CD14-positive monocyte (primary cell): ENCODE measurements around the gene PEX5L. TPM values are rescaled to one million over a fixed set of nuclear protein-coding genes. Genes with fewer than 3 reads are reported as not detected.

Source experiments
- DNase-seq, 3 donors: peaks; one replicate each; pipeline ENCODE4 v3.0.0-alpha.2; 2011 to 2022
- H2AFZ ChIP-seq: 2 replicates; pipeline ENCODE4 v1.6.0; 2012; ENCODE audit warnings: mild to moderate bottlenecking, low read depth, low read length, inconsistent platforms; ENCODE audit not compliant: insufficient read depth, poor library complexity, severe bottlenecking
- H3K27ac ChIP-seq, 2 donors: 1 replicate in 1 of 2; 2 replicates in 1 of 2; pipeline ENCODE4 v1.5.1; 2012 to 2013; ENCODE audit warnings: low read length in 2 of 2, control low read depth in 1 of 2, inconsistent platforms in 1 of 2, low read depth in 1 of 2, mild to moderate bottlenecking in 1 of 2
- H3K27me3 ChIP-seq, 2 donors: one replicate each; pipeline versions ENCODE4 v1.6.0 to v1.6.1; 2011 to 2013; ENCODE audit warnings: low read length in 2 of 2; ENCODE audit not compliant: control insufficient read depth in 2 of 2, insufficient read depth in 2 of 2
- H3K36me3 ChIP-seq, 2 donors: replicated peaks in 1 of 2; 1 replicate in 1 of 2; 2 replicates in 1 of 2; pipeline versions ENCODE4 v1.5.1 to v1.6.1; 2012 to 2013; ENCODE audit warnings: low read length in 2 of 2, control low read depth in 1 of 2, inconsistent platforms in 1 of 2, mild to moderate bottlenecking in 1 of 2; ENCODE audit not compliant: insufficient read depth in 2 of 2, control insufficient read depth in 1 of 2
- H3K4me1 ChIP-seq, 2 donors: 1 replicate in 1 of 2; 2 replicates in 1 of 2; pipeline versions ENCODE4 v1.5.1 to v1.6.1; 2012 to 2013; ENCODE audit warnings: low read length in 2 of 2, control low read depth in 1 of 2, inconsistent platforms in 1 of 2, mild to moderate bottlenecking in 1 of 2, moderate library complexity in 1 of 2; ENCODE audit not compliant: insufficient read depth in 2 of 2, control insufficient read depth in 1 of 2
- H3K4me2 ChIP-seq: replicated peaks from 2 replicates; pipeline ENCODE3; 2012; ENCODE audit warnings: low read length, moderate library complexity, mild to moderate bottlenecking; ENCODE audit not compliant: poor library complexity, severe bottlenecking; ENCODE audit errors: extremely low read depth
- H3K4me3 ChIP-seq, 3 experiments: fragments of 200-600 bp in 1 of 3; sonication (generic) in 1 of 3; replicated peaks in 1 of 3; 1 replicate in 2 of 3; 2 replicates in 1 of 3; pipeline ENCODE4 v1.5.1; 2011 to 2013; ENCODE audit warnings: low read length in 3 of 3, mild to moderate bottlenecking in 3 of 3, control low read depth in 2 of 3, low read depth in 2 of 3, inconsistent platforms in 1 of 3, moderate library complexity in 1 of 3
- H3K79me2 ChIP-seq: 2 replicates; pipeline ENCODE4 v1.6.0; 2012; ENCODE audit warnings: mild to moderate bottlenecking, control low read depth, inconsistent platforms, low read length, moderate library complexity; ENCODE audit not compliant: insufficient read depth
- H3K9ac ChIP-seq: 2 replicates; pipeline ENCODE4 v1.6.0; 2017; ENCODE audit warnings: low read length, mild to moderate bottlenecking; ENCODE audit not compliant: insufficient read depth, poor library complexity, severe bottlenecking
- H3K9me3 ChIP-seq, 2 donors: replicated peaks in 1 of 2; 1 replicate in 1 of 2; 2 replicates in 1 of 2; pipeline versions ENCODE4 v1.5.1 to v1.6.1; 2012 to 2013; ENCODE audit warnings: low read length in 2 of 2, control low read depth in 1 of 2; ENCODE audit not compliant: control insufficient read depth in 1 of 2, insufficient read depth in 1 of 2
- H4K20me1 ChIP-seq: 2 replicates; pipeline ENCODE4 v1.6.0; 2012; ENCODE audit warnings: mild to moderate bottlenecking, low read length, control low read depth, moderate library complexity; ENCODE audit not compliant: insufficient read depth
- H3K27ac Mint-ChIP-seq, 7 donors: one replicate each; pipeline ENCODE4 v1.8.0; 2020; ENCODE audit warnings: mild to moderate bottlenecking in 7 of 7, mixed read lengths in 7 of 7, moderate library complexity in 6 of 7, inconsistent platforms in 2 of 7
- H3K27me3 Mint-ChIP-seq, 3 donors: one replicate each; pipeline ENCODE4 v1.8.0; 2021 to 2022; ENCODE audit warnings: low read depth in 3 of 3, mild to moderate bottlenecking in 3 of 3, mixed read lengths in 3 of 3, moderate library complexity in 3 of 3, inconsistent platforms in 1 of 3
- H3K36me3 Mint-ChIP-seq, 2 donors: one replicate each; pipeline ENCODE4 v1.8.0; 2020; ENCODE audit warnings: mixed read lengths in 2 of 2, inconsistent platforms in 1 of 2, mild to moderate bottlenecking in 1 of 2
- H3K4me1 Mint-ChIP-seq: one replicate; pipeline ENCODE4 v1.8.0; 2020; ENCODE audit warnings: mild to moderate bottlenecking, mixed read lengths
- H3K4me3 Mint-ChIP-seq, 2 donors: one replicate each; pipeline ENCODE4 v1.8.0; 2020; ENCODE audit warnings: mild to moderate bottlenecking in 2 of 2, mixed read lengths in 2 of 2, moderate library complexity in 1 of 2
- H3K9me3 Mint-ChIP-seq, 7 donors: one replicate each; pipeline ENCODE4 v1.8.0; 2020 to 2022; ENCODE audit warnings: mixed read lengths in 7 of 7, mild to moderate bottlenecking in 6 of 7, moderate library complexity in 6 of 7, inconsistent platforms in 2 of 7
- CTCF ChIP-seq: fragments of 200-600 bp; IDR thresholded peaks from one replicate; pipeline ENCODE4 v1.8.0; 2022; ENCODE audit warnings: antibody characterized with exemption, mild to moderate bottlenecking
- WGBS: methylation state at CpG from one replicate; pipeline ENCODE4 v1.1.5; 2013; ENCODE audit warnings: missing lambda C conversion rate; ENCODE audit not compliant: insufficient coverage; 5-methylcytosine and 5-hydroxymethylcytosine counted together
- intact Hi-C, 2 donors: fragments of 100-400 bp; cut with micrococcal nuclease; formaldehyde crosslinking; loops; one replicate each; pipeline versions ENCODE4 v1.15.0 to v1.15.1; 2023
- polyA plus RNA-seq, 3 donors: library from polyadenylated mRNA; depleted of rRNA in 1 of 3; unstranded in 2 of 3; stranded (reverse) in 1 of 3; fragments of 300-500 nt in 2 of 3; fragments of >200 nt in 1 of 3; fragmentation: Illumina TruSeq in 2 of 3; gene quantifications; 1 replicate in 2 of 3; 2 replicates in 1 of 3; pipeline ENCODE4 v1.2.3, GENCODE V29; 2012 to 2021

Gene PEX5L
- polyA plus RNA-seq, 3 donors = not detected

- no peak overlapping the region for H3K4me3 Mint-ChIP-seq
- no peak overlapping the region for H3K27ac Mint-ChIP-seq
- Histone ChIP-seq H3K27me3 (no peaks in the 10 kb centered on the region), H3K79me2 (no peaks in the 10 kb centered on the region), H3K4me3 (no peak overlapping the region), H3K4me1 (no peaks in the 10 kb centered on the region), H3K4me2 (no peak overlapping the region), H3K27ac (no peak overlapping the region), H4K20me1 (no peaks in the 10 kb centered on the region), H3K9me3 (no peaks in the 10 kb centered on the region), H2AFZ (no peak overlapping the region), H3K36me3 (no peaks in the 10 kb centered on the region), H3K9ac (no peak overlapping the region)
- H3K9me3 Mint-ChIP-seq = no peaks in the 10 kb centered on the region
- peaks cover 1 to 3% (median 1%) of the 10 kb centered on the region in 3 donors for H3K27me3 Mint-ChIP-seq
- no peak for DNase-seq
- WGBS = 79% methylated on average over 2 of the region's 4 CpGs
- no peak for TF ChIP-seq CTCF
- H3K36me3 Mint-ChIP-seq = no peaks in the 10 kb centered on the region
- H3K4me1 Mint-ChIP-seq = no peaks in the 10 kb centered on the region
- intact Hi-C loops = no loop called here
These were observed 165.0 kb downstream of the PEX5L start for GRCh38 chr3:179871782-179872181.

GRCh38 chr3:179868715-179869114 lies 168.0 kb downstream of the PEX5L start:
- no peak overlapping the region for H3K4me2 ChIP-seq
- Mint-ChIP-seq H3K27ac (no peak overlapping the region), H3K4me1 (no peaks in the 10 kb centered on the region), H3K27me3 (peaks cover 0 to 1% (median 0%) of the 10 kb centered on the region in 3 donors), H3K36me3 (no peaks in the 10 kb centered on the region), H3K9me3 (no peaks in the 10 kb centered on the region), H3K4me3 (no peak overlapping the region)
- H3K79me2 ChIP-seq = no peaks in the 10 kb centered on the region
- H4K20me1 ChIP-seq = no peaks in the 10 kb centered on the region
- TF ChIP-seq CTCF = no peak
- no peaks in the 10 kb centered on the region for H3K36me3 ChIP-seq
- no peak overlapping the region for H3K9ac ChIP-seq
- WGBS = 57% methylated on average over 1 of the region's 5 CpGs
- H3K4me3 ChIP-seq = no peak overlapping the region
- no peak overlapping the region for H2AFZ ChIP-seq
- intact Hi-C loops = no loop called here
- DNase-seq = no peak
- no peaks in the 10 kb centered on the region for H3K9me3 ChIP-seq
- no peaks in the 10 kb centered on the region for H3K27me3 ChIP-seq
- no peaks in the 10 kb centered on the region for H3K4me1 ChIP-seq
- no peak overlapping the region for H3K27ac ChIP-seq
